Fibroblast of the aortic adventitia (primary cell): ENCODE results near the gene RHO. TPM values are rescaled to one million over a fixed set of nuclear protein-coding genes. Genes with fewer than 3 reads are reported as not detected.
"Not testable (repeated sequence)": the region's sequence is repeated elsewhere in the genome, so short reads cannot be mapped to it uniquely, and the experiment has no call there.

ENCODE experiments used
- DNase-seq: peaks from one replicate; pipeline ENCODE4 v3.0.0-alpha.2; 2010; ENCODE audit warnings: low read depth
- H3K4me3 ChIP-seq: 2 replicates; pipeline ENCODE4 v1.5.1; 2011; ENCODE audit warnings: low read depth, mild to moderate bottlenecking, control low read depth, low read length, moderate library complexity
- CTCF ChIP-seq: IDR thresholded peaks from 2 replicates; pipeline ENCODE4 v1.5.1; 2011; ENCODE audit warnings: mild to moderate bottlenecking, low read length, control low read depth, inconsistent platforms; ENCODE audit not compliant: insufficient read depth
- total RNA-seq: library from RNA; depleted of rRNA; stranded (reverse); fragments of >200 nt; gene quantifications from 2 replicates; pipeline ENCODE4 v1.2.3, GENCODE V29; 2012; ENCODE audit warnings: low replicate concordance

RHO gene
- total RNA-seq, 1 donor, result not detected

- DNase-seq, result no peak
- H3K4me3 ChIP-seq, result peak overlapping the region; percentile 10
These were observed 41.8 kb upstream of the RHO start for GRCh38 chr3:129486664-129487035.

GRCh38 chr3:129487183-129487867, 41.1 kb upstream of the RHO start:
- DNase-seq, result no peak
- TF ChIP-seq CTCF, result no peak
- no peak overlapping the region for H3K4me3 ChIP-seq

More at GRCh38 chr3:129486664-129487035, 41.8 kb upstream of the RHO start:
- no peak for TF ChIP-seq CTCF

GRCh38 chr3:129487868-129488335, 40.5 kb upstream of the RHO start:
- DNase-seq, H3K4me3 ChIP-seq: not testable (repeated sequence)

GRCh38 chr3:129489258-129489657, 39.2 kb upstream of the RHO start:
- H3K4me3 ChIP-seq, DNase-seq: not testable (repeated sequence)

- DNase-seq, result peak; percentile 97
- peak; percentile 93 for TF ChIP-seq CTCF
- no peak overlapping the region for H3K4me3 ChIP-seq
These were observed 38.2 kb upstream of the RHO start for GRCh38 chr3:129490273-129490675.

- not testable (repeated sequence) for H3K4me3 ChIP-seq
These were observed 37.4 kb upstream of the RHO start for GRCh38 chr3:129491077-129491476.

GRCh38 chr3:129491794-129492193, 36.6 kb upstream of the RHO start:
- TF ChIP-seq CTCF, result no peak
- no peak overlapping the region for H3K4me3 ChIP-seq
- DNase-seq, result no peak

More at GRCh38 chr3:129491077-129491476, 37.4 kb upstream of the RHO start:
- DNase-seq, result not testable (repeated sequence)

GRCh38 chr3:129492691-129493090, 35.7 kb upstream of the RHO start:
- no peak overlapping the region for H3K4me3 ChIP-seq
- no peak for DNase-seq
- no peak for TF ChIP-seq CTCF
